Hepatocyte (in vitro differentiated cells): ENCODE measurements around the gene CC2D1A. TPM values are rescaled to one million over a fixed set of nuclear protein-coding genes. Genes with fewer than 3 reads are reported as not detected.
A peak's percentile ranks its signal among the peaks of the same experiment; 100 is the strongest.

ENCODE experiments used
- DNase-seq: peaks from one replicate; pipeline ENCODE4 v3.0.0-alpha.2; 2016; ENCODE audit warnings: low spot score
- H2AFZ ChIP-seq: fragments of 200-600 bp; sonication (generic); 2 replicates; pipeline ENCODE4 v1.6.0; 2016; ENCODE audit warnings: antibody characterized with exemption, mild to moderate bottlenecking
- H3K27ac ChIP-seq: fragments of 200-600 bp; sonication (generic); 2 replicates; pipeline ENCODE4 v1.5.1; 2016; ENCODE audit warnings: mild to moderate bottlenecking
- H3K27me3 ChIP-seq: fragments of 200-600 bp; sonication (generic); 2 replicates; pipeline ENCODE4 v1.6.1; 2016
- H3K36me3 ChIP-seq: fragments of 200-600 bp; sonication (generic); replicated peaks from 2 replicates; pipeline ENCODE4 v1.5.1; 2016; ENCODE audit warnings: low read depth; ENCODE audit not compliant: insufficient read depth
- H3K4me1 ChIP-seq: fragments of 200-600 bp; sonication (generic); 2 replicates; pipeline ENCODE4 v1.5.1; 2016; ENCODE audit warnings: mild to moderate bottlenecking, moderate library complexity; ENCODE audit not compliant: insufficient read depth
- H3K4me2 ChIP-seq: fragments of 200-600 bp; sonication (generic); 2 replicates; pipeline ENCODE4 v1.6.0; 2016
- H3K4me3 ChIP-seq: fragments of 200-600 bp; sonication (generic); 2 replicates; pipeline ENCODE4 v1.5.1; 2016; ENCODE audit warnings: mild to moderate bottlenecking
- H3K79me2 ChIP-seq: fragments of 200-600 bp; sonication (generic); 2 replicates; pipeline ENCODE4 v1.6.0; 2017; ENCODE audit warnings: mild to moderate bottlenecking
- H3K9me2 ChIP-seq: fragments of 200-600 bp; sonication (generic); replicated peaks from 2 replicates; pipeline ENCODE4 v1.6.0; 2017; ENCODE audit warnings: mild to moderate bottlenecking; ENCODE audit not compliant: insufficient read depth
- H3K9me3 ChIP-seq: fragments of 200-600 bp; sonication (generic); 2 replicates; pipeline ENCODE4 v1.5.1; 2016; ENCODE audit warnings: low read depth, mild to moderate bottlenecking
- H4K20me1 ChIP-seq: fragments of 200-600 bp; sonication (generic); 2 replicates; pipeline ENCODE4 v1.6.0; 2016; ENCODE audit warnings: mild to moderate bottlenecking; ENCODE audit not compliant: insufficient read depth, poor library complexity, severe bottlenecking
- EZH2 ChIP-seq: fragments of 200-600 bp; sonication (generic); IDR thresholded peaks from 2 replicates; pipeline ENCODE4 v1.6.1; 2016; ENCODE audit warnings: antibody characterized with exemption, mild to moderate bottlenecking, borderline replicate concordance
- EZH2phosphoT487 ChIP-seq: fragments of 200-600 bp; sonication (generic); IDR thresholded peaks from one replicate; pipeline ENCODE4 v1.6.1; 2018; ENCODE audit warnings: antibody characterized with exemption, mild to moderate bottlenecking, low read depth, moderate library complexity; ENCODE audit not compliant: unreplicated experiment, severe bottlenecking
- WGBS: methylation state at CpG from one replicate; pipeline ENCODE4 v1.1.6; 2016; ENCODE audit warnings: low lambda C conversion rate; ENCODE audit errors: missing lambda C conversion rate; 5-methylcytosine and 5-hydroxymethylcytosine counted together
- polyA plus RNA-seq: library from polyadenylated mRNA; unstranded; fragments of >200 nt; fragmentation: Nextera tagmentation; extraction: Ambion mirVana; gene quantifications from 2 replicates; pipeline ENCODE4 v1.2.1, GENCODE V29; 2016
- total RNA-seq: library from RNA; depleted of rRNA; stranded (reverse); fragments of >200 nt; gene quantifications from 2 replicates; pipeline ENCODE4 v1.2.3, GENCODE V29; 2014
- TF ChIP-seq, protein P1 (sequence below): fragments of 200-600 bp; sonication (generic); IDR thresholded peaks from 2 replicates; pipeline ENCODE4 v1.5.1; 2016; ENCODE audit warnings: antibody characterized with exemption, mild to moderate bottlenecking; ENCODE audit not compliant: poor library complexity

Gene CC2D1A
- total and polyA plus RNA-seq, 2 experiments from 2014 or later = 20.8 to 43.3 TPM

DNA sequence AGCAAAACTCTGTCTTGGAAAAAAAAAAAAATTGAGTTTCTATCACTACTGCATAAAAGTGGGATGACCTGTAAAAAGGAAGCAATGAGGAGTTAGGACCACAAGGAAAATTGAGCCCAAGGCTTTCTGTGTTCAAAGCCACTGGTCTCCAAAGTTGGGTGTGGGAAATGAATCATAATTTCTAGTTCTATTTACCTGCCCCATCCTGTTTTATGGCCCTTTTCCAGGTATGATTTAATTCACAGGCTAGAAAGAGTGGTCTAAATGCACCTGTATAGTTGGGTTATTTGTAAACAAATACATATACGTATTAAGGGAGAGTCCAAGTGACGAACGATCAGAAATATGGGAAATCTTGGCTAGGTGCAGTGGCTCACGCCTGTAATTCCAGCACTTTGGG is 40.4 kb downstream of the CC2D1A start:
- Histone ChIP-seq H3K9me3 (no peaks in the 10 kb centered on the region), H3K36me3 (no peaks in the 10 kb centered on the region), H3K9me2 (no peaks in the 10 kb centered on the region), H3K4me3 (no peak overlapping the region), H3K4me2 (no peak overlapping the region), H4K20me1 (no peaks in the 10 kb centered on the region), H3K79me2 (no peaks in the 10 kb centered on the region), H3K27me3 (no peaks in the 10 kb centered on the region), H3K4me1 (no peaks in the 10 kb centered on the region), H2AFZ (no peak overlapping the region), H3K27ac (no peak overlapping the region)
- 91% methylated on average over 4 of the region's 4 CpGs for WGBS
- DNase-seq = no peak
- TF ChIP-seq EZH2phosphoT487 = no peak
- no peak for TF ChIP-seq EZH2
- TF ChIP-seq, protein P1, sequence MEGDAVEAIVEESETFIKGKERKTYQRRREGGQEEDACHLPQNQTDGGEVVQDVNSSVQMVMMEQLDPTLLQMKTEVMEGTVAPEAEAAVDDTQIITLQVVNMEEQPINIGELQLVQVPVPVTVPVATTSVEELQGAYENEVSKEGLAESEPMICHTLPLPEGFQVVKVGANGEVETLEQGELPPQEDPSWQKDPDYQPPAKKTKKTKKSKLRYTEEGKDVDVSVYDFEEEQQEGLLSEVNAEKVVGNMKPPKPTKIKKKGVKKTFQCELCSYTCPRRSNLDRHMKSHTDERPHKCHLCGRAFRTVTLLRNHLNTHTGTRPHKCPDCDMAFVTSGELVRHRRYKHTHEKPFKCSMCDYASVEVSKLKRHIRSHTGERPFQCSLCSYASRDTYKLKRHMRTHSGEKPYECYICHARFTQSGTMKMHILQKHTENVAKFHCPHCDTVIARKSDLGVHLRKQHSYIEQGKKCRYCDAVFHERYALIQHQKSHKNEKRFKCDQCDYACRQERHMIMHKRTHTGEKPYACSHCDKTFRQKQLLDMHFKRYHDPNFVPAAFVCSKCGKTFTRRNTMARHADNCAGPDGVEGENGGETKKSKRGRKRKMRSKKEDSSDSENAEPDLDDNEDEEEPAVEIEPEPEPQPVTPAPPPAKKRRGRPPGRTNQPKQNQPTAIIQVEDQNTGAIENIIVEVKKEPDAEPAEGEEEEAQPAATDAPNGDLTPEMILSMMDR = no peak

DNA sequence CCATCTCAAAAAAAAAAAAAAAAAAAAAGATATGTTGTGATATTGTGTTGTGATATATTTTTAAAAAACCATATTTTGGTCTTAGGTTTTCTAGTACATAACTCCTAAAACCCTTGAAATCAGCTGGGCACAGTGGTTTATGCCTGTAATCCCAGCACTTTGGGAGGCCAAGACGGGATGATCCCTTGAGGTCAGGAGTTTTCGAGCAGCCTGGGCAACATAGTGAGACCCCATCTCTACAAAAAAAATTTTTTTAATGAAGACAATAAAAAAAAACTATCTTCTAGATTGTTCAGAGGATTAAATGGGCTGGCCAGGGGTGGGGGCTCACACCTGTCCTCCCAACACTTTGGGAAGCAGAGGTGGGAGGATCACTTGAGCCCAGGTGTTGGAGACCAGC is 45.0 kb downstream of the CC2D1A start:
- TF ChIP-seq EZH2phosphoT487 (no peak), EZH2 (no peak)
- TF ChIP-seq, protein P1 = no peak
- Histone ChIP-seq H3K4me3 (no peak overlapping the region), H3K27me3 (no peaks in the 10 kb centered on the region), H3K9me3 (no peaks in the 10 kb centered on the region), H3K27ac (no peak overlapping the region), H3K9me2 (no peaks in the 10 kb centered on the region), H2AFZ (no peak overlapping the region), H3K36me3 (no peaks in the 10 kb centered on the region), H3K79me2 (peaks cover 23% of the 10 kb centered on the region), H4K20me1 (no peaks in the 10 kb centered on the region), H3K4me1 (peaks cover 5% of the 10 kb centered on the region), H3K4me2 (no peak overlapping the region)
- no peak for DNase-seq
- 90% methylated on average over 2 of the region's 2 CpGs for WGBS

DNA sequence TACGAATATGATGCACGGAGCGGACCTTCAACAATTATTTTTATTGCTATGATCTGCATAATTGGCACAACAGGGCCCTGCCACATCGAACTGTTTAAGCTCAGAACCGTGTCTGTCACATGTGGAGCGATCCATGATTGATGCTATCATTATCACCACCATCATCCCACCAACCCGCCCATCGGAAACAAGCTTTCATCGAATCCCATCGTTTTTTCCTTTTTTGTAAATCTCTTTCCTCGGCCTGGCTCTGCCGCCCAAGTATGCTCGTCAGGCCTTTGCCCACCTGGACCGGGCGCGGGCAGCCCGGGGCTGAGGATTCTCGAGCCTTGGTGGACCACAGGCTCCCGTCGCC is 45.8 kb downstream of the CC2D1A start:
- Histone ChIP-seq H3K9me2 (no peaks in the 10 kb centered on the region), H4K20me1 (no peaks in the 10 kb centered on the region), H3K27me3 (no peaks in the 10 kb centered on the region), H3K4me2 (peak overlapping the region; percentile 70), H3K79me2 (peaks cover 23% of the 10 kb centered on the region), H3K36me3 (no peaks in the 10 kb centered on the region), H3K4me1 (peaks cover 5% of the 10 kb centered on the region), H3K4me3 (no peak overlapping the region), H2AFZ (no peak overlapping the region), H3K27ac (no peak overlapping the region), H3K9me3 (no peaks in the 10 kb centered on the region)
- WGBS = 19% methylated on average over 20 of the region's 20 CpGs
- TF ChIP-seq EZH2 = no peak
- DNase-seq = peak; percentile 7

DNA sequence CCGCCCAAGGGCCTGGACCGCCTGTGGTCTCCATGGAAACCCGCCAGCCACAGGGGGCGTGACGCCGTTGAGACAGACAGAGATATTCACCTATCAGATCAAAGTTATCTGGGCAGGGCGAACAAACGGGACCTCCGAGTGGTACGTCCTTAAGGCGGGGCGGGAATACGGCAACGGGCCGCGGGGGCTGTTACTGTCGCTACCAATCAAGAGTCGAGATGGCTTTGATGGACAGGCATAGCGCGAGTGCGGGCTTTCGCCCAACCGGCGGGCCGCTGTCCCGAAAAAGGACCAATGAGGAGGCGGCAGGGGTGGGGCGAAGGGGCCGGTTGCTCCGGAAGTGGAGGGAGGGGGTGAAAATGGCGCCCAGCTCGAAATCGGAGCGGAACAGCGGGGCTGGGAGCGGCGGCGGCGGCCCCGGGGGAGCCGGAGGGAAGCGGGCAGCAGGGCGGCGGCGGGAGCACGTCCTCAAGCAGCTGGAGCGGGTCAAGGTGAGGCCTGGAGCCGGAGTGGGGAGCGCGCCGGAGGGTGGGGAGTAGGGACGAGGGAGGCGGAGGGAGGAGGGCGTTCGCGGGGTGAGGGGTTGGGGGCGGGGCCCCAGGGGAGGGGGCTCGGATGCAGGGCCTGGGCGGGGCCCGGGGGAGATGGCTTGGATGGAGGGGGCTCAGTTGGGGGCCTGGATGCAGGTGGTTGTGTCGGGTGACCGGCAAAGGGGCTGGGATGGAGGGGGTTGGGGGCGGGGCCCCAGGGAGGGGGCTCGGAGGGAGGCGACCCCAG is 46.3 kb downstream of the CC2D1A start, which contains the start of gene DCAF15:
TSS of gene DCAF15 (plus strand) at position 356 of the 777 bp plus-strand sequence. CDS start at position 360, 4 bp downstream.
- Histone ChIP-seq H3K27ac (peak within 1 kb of the TSS; percentile 75), H3K27me3 (no peaks in the 10 kb centered on the region), H3K4me1 (peaks cover 5% of the 10 kb centered on the region), H3K4me3 (peak within 1 kb of the TSS; percentile 37), H3K36me3 (no peaks in the 10 kb centered on the region), H3K9me3 (no peaks in the 10 kb centered on the region), H4K20me1 (no peaks in the 10 kb centered on the region), H3K9me2 (no peaks in the 10 kb centered on the region), H2AFZ (no peak within 1 kb of the TSS), H3K4me2 (peak within 1 kb of the TSS; percentile 85), H3K79me2 (peaks cover 23% of the 10 kb centered on the region)
- TF ChIP-seq EZH2phosphoT487 = no peak
- TF ChIP-seq, protein P1 = no peak
- no peak for TF ChIP-seq EZH2
- DNase-seq = peak; percentile 100
- WGBS = under 1% methylated on average over 27 of the region's 65 CpGs
